GM21825 (cell line): ENCODE results near the gene CDIPT.
"Not testable (repeated sequence)": the region's sequence is repeated elsewhere in the genome, so short reads cannot be mapped to it uniquely, and the experiment has no call there.

ENCODE experiments used
- ATAC-seq: cut with Tn5 transposase; IDR thresholded peaks from one replicate; pipeline ENCODE4 v1.9.1; 2021; ENCODE audit warnings: mild to moderate bottlenecking, moderate library complexity; ENCODE audit not compliant: unreplicated experiment

CDIPT gene

DNA sequence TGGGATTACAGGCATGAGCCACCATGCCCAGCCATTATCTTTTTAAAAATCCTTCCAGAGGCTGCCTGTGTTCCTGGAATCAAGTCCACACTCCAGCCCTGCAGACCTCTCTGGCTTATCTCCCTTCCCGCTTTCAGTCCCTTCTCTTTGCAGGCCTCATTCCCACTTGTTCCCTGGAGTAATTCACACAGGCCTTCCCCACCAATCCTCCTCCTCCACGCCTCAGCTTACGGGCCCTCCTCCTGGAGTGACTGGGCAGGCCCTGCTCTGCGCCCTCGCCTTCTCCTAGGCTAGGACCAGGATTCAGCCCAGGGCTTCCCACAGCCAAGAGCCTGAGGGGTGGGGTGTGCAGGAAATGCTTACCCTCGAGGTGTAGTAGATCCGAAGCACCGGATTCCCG lies 2.8 kb downstream of the CDIPT start:
- no peak for ATAC-seq

DNA sequence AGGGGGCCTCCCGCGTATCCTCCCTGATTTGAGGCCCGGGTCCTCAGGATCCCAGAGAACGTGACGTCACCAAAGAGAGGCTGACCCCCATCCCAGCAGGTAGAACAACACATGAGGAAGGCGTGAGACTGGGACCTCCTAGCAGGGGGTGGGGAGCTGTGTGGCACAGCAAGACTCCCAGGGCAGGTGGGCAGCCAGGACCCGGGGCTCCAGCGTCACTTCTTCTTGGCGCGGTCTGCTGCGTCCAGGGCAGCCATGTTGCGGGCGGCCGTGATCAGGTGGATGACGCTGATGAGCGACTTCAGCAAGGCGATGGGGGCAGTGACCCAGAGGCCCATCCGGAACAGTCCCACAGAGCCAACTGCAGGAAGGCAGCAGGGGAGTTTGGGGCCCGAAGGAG lies 4.1 kb downstream of the CDIPT start:
- no peak for ATAC-seq

DNA sequence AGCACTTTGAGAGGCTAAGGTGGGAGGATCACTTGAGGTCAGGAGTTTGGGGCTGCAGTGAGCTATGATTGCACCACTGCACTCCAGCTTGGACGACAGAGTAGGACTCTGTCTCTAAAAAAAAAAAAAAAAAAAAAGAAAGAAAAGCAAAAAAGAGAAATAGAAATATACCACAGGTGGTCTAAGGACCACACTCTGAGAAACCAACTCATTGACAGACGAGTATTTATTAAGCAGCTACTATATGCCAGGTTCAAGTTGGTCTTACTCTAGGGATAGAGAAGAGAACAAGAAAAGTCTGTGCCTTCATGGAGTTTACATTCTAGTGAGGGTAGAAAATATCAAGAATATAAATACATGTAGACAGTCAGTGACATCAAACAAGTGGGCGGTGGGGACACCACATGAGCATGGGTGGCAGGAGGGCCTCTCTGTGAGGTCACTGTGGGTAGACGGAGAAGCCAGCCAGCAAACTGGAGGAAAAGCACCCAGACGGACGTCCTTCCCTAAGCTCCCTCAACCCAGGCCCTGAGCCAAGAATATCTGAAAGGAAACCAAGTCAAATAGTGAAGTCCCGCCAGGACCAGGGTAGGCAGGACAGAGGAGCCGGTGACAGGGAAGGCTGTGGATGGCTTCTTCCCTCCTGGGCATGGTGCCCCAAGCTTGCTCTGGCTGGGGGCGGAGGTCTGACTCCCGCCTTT lies 4.7 kb downstream of the CDIPT start:
- ATAC-seq, result no peak

DNA sequence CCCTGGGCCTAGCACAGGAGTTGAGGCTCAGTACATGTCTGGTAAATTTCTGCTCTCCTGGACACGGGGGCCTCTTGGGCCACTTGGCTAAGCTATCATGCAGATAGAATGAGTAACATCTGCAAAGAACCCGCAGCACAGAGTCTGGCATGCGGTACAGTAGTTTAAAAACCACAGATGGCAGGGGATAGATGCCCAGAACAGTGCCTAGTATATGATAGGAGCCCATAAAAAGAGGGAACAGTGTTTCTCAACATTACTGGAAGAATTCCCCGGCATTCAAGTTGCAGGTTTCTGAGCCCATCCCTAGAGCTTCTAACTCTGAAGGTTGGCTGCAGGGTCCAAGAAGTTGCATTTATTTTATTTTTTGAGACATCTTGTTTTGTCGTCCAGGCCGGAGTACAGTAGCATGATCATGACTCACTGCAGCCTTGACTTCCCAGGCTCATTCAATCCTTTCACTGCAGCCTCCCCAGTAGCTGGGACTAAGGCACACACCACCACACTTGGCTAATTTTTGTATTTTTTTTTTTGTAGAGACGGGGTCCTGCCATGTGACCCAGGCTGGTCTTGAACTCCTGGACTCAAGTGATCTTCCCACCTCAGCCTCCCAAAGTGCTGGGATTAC lies 5.8 kb downstream of the CDIPT start:
- ATAC-seq, result no peak

DNA sequence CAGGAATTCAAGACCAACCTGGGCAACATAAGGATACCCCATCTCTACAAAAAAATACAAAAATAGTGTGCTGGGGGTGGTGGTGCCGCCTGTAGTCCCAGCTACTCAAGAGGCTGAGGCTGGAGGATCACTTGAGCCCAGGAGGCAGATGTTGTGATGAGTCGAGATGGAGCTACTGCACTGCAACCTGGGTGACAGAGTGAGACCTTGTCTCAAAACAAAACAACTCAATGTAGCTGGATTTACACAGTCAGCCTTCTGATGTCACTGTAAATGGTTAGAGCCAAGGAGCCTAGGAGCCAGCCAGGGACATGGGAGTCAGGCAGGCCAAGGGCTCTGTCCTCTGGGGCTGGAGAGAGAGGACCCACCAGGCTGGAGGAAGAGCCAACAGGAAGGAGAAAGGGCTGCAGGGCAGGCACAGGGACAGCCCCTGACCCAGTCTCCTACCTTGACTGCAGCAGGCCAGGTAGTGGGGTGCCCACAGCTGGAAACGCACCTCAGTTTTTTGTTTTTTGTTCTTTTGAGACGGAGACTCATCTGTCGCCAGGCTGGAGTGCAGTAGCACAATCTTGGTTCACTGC lies 8.4 kb downstream of the CDIPT start:
- ATAC-seq, result no peak

DNA sequence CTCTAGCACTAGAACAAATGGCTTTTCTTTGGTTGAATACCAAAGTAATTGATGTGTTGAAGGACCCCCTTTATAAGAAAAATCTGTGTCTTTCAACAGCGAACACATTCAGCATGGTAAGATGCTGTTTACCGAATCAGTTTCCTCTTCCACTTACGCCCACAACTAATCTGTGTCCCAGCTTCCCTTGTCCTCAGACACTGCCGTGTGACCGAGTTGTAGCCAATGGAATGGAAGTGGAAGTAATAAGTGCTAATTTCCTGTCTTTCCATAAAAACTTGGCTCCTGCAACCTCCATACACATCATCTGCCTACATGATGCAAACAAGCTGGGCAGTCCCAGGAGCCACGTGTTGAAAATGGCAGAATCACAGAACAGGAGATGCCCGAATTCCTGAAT lies 10.4 kb downstream of the CDIPT start:
- no peak for ATAC-seq

DNA sequence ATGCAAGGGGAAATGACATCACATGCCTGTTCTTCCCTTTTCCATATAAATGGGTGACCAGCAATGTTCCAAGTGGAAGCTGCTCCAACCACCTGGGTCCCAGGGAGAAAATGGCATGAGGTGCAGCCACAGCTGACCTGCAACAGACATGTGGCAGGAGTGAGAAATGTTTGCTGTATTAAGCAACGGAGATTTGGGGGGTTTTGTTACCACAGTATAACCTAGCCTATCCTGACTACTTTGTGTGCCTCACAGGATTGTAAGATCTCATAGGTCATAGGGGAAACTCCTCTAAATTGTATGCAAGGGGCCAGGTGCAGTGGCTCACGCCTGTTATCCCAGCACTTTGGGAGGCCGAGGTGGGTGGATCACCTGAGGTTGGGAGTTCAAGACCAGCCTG lies 12.0 kb downstream of the CDIPT start:
- no peak for ATAC-seq

DNA sequence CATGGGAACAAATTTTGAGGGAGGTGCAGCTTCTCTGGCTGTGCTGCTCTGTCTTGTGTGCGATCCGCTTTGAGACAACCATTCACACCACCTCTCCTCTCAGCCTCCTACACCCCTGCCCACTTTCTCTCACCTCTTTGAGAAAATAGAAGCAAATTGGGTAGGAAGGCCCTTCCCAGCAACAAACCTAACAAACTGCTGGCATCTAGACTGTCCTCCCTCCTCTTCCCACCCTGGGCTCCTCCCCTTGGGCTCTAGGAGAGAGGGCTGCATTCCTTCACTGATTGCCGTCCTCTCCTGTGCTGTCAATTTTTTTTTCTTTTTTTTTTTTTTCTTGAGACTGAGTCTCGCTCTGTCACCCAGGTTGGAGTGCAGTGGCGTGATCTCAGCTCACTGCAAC lies 13.5 kb downstream of the CDIPT start:
- no peak for ATAC-seq

DNA sequence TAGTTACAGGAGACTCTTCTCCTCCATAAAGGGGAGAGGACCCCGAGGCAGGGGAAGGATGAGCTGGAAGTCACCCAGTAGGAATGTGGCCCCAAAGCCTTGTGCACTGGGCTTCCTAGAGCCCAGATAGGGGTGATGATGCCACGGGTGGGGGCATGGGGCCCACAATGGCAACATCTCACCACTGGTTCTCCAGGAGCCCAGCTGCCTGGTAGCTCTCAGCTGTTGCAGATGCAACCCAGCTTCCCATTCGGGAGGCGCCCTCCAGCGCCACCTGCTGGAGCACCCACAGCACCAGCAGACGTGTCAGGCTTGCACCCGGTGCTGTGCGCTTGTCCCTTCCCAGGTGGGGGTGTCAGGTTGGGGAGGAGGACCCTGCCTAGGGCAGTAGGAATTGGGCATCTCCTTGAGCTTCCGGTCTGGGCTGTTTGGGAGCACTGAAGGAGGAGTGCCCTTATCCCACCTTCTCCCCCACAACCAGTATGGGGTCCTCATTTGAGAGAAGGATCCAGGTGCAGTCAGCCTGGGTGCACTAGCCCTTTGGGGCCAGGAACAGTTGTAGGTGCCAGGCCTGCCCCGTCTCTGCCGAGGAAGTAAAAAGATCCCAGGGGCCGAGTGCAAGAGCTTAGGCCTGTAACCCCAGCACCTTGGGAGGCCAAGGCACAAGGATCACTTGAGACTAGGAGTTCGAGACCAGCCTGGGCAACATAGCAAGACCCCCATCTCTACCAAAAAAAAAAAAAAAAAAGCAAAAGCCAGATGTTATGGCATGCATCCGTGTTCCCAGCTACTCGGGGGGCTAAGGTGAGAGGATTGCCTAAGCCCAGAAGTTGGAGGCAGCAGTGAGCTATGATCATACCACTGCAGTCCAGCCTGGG lies 14.4 kb downstream of the CDIPT start:
- no peak for ATAC-seq

DNA sequence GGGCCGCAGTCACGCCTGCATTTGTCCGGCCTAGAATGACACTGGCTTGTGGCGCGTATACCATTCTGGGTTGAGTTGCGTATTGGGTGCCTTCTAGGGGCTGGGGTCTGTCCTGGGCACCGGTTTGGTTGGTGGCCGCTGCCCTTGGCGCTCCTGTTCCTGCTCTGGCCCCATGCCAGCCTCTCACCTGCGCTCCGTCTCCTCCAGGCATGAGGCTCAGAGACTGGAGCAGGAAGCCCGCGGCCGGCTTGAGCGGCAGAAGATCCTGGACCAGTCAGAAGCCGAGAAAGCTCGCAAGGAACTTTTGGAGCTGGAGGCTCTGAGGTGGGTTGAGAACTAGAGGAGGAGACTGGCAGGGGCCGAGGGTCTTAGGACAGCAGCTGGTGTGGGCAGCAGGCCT lies 17.4 kb downstream of the CDIPT start:
- no peak for ATAC-seq

DNA sequence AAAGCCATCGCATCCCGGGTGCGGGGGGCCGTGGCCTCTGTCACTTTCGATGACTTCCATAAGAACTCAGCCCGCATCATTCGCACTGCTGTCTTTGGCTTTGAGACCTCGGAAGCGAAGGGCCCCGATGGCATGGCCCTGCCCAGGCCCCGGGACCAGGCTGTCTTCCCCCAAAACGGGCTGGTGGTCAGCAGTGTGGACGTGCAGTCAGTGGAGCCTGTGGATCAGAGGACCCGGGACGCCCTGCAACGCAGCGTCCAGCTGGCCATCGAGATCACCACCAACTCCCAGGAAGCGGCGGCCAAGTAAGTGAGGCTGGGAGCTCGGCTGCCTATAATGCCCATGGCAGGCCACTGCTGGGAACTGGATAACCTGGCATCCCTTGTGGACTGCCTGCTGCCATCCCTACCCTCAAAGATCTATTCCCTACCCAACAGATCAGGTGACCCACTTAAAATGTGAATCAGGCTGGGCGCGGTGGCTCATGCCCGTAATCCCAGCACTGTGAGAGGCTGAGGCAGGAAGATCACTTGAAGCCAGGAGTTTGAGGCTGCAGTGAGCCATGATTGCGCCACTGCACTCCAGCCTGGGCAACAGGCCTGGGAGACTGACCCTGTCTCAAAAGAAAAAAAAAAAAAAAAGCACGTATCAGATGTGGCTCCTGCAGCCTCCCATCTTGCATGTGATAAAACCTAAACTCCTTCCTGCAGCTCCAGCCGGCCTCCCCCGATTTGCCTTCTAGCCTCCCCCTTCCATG lies 18.3 kb downstream of the CDIPT start:
- ATAC-seq, result no peak

DNA sequence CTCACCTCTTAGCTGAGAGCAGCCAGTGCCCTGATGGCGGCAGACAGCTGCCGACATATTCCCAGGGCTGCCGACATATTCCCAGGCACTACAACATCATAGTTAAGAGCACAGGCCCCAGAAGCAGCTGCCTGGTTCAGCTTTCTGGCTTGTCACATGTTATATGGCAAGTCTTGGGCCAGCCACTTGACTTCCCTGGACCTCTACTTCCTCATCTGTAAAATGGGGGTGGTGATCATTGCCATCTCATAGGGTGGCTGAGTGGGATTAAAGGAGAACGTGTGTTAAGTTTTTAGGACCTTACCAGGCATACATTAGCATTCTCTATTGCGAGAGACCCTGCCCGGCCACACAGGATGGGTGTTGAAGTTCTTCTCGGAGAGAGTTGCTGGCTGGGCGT lies 19.1 kb downstream of the CDIPT start:
- ATAC-seq, result no peak

DNA sequence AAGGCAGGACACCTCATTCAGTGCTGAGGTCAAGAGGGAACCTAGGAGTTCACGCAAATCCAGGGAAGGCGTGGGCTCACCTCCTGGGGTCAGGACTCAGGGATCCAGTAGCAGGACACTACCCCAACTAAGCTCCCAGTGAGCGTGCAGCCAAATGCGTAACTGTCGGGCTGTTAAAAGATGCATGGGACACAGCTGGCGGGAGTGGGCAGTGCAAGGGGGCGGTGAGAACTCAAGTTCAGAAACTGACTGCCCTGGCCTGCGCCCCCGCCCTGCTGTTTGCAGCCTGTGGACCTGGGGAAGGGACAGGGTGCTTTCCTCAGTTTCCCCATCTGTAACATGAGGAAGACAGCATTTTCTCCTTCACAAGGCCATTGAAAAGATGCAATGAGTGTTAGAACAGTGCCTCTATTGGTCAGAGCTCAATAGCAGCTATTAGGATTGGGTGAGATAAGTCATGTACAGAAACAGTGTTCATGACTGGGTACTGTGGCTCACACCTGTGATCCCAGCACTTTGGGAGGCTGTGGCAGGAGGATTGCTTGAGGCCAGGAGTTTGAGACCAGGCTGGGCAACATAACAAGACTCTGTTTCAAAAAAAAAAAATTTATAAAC lies 20.2 kb downstream of the CDIPT start:
- ATAC-seq, result no peak

DNA sequence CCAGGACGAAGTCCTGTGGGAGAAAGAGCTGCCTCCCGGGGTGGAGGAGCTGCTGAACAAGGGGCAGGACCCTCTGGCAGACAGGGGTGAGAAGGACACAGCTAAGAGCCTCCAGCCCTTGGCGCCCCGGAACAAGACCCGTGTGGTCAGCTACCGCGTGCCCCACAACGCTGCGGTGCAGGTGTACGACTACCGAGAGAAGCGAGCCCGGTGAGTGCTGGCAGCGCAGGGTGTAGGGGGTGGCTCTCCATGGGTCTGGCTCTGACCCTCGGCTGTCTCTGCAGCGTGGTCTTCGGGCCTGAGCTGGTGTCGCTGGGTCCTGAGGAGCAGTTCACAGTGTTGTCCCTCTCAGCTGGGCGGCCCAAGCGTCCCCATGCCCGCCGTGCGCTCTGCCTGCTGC lies 21.4 kb downstream of the CDIPT start:
- ATAC-seq, result no peak

DNA sequence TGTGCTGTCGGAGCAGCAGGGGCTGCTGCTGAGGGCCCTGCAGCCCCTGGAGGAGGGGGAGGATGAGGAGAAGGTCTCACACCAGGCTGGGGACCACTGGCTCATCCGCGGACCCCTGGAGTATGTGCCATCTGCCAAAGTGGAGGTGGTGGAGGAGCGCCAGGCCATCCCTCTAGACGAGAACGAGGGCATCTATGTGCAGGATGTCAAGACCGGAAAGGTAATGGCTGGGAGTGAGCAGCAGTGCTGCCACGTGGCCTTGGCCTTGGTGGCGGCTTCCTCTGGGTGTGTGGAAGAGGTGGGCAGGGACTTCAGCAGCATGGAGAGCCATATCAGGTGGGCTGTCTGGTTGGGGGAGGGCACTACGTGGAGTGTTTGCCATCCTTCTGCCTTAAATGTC lies 22.8 kb downstream of the CDIPT start:
- no peak for ATAC-seq

DNA sequence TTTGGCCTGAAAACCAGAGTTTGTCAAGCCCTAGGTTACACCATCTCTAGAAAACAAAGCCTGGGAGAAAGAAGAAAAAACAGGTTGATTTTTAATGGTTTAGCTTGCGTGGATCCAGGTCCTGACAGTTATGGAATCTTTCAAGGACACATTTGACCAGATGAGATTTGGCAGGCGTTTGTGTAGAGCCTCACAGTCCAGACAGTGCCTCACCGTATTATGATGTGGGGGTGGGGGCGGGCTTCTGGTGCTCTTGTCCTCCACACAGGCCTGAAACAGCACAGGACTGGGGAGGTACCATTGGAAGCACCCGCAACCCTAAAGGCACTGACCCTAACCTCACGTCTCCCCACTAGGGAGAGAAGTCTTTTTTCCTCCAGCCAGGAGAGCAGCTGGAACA lies 23.2 kb downstream of the CDIPT start:
- ATAC-seq, result no peak

DNA sequence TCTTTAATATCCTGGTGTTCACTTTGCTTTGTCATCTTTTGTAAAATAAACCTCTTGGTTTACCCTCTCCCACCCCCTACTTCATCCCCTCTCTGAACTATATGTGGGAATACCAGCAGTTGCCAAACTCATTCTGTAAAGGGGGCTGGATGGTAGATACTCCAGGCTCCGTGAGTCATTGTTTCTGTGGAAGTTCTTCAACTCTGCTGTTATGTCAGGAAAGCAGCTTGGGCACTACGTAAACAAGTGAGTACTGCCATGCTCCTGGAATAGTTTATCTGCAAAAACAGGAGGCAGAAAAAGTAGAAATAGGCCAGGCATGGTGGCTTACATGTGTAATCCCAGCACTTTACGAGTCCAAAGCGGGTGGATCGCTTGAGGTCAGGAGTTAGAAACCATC lies 25.2 kb downstream of the CDIPT start:
- ATAC-seq, result no peak

DNA sequence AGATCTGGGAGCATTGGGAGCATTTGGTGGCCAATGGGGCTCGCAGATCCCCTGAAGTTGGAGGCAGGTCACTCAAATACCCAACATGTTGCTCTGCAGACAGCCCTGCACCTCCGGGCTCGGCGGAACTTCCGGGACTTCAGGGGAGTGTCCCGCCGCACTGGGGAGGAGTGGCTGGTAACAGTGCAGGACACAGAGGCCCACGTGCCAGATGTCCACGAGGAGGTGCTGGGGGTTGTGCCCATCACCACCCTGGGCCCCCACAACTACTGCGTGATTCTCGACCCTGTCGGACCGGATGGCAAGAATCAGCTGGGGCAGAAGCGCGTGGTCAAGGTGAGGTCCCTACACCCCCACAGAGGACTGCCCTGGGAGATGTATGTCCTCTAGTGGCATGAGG lies 26.4 kb downstream of the CDIPT start:
- no peak for ATAC-seq

DNA sequence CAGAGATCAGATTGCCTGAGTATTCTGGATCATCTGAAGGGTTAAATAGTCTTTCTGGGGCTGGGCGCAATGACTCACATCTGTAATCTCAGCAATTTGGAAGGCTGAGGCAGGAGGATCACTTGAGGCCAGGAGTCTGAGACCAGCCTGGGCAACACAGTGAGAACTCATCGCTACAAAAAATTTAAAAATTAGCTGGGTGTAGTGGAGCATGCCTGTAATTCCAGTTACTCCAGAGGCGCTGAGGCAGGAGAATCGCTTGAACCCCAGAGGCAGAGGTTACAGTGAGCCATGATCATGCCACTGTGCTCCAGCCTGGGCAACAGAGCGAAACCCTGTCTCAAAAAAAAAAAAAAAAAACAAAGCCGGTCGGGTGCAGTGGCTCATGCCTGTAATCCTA lies 27.1 kb downstream of the CDIPT start:
- ATAC-seq, result no peak

DNA sequence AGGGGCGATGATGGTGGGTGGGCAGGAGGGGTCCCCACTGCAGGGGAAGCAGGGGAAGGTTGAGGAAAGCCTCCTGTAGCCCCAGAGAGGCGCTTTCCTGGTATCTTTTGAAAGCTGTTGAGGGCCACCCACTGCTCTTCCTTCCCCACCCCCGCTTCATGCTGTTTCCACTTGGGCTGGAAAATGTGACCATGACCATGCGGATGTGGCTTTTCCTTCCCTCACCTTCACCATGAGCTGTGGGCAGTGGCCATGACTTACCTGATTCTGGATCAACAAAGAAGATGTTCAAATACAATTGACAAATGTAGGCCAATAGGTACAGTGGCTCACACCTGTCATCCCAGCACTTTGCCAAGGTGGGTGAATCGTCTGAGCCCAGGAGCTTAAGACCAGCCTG lies 28.9 kb downstream of the CDIPT start:
- no peak for ATAC-seq

DNA sequence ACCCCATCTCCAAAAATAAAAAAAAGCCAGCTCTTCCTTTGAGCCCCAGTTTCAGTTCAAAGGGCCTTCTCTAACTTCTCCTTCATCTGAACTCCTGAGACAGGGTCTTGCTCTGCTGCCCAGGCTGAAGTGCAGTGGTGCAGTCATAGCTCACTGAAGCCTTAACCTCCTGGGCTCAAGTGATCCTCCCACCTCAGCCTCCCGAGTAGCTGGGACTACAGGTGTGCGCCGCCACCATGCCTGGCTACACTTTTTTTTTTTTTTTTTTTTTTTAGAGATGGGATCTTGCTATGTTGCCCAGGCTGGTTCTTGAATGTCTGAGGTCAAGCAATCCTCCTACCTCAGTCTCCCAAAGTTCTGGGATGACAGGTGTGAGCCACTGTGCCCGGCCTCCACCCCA lies 29.8 kb downstream of the CDIPT start:
- not testable (repeated sequence) for ATAC-seq
